B cell (primary cell): ENCODE measurements around the gene ZACN.

ENCODE experiments used
- CTCF ChIP-seq: fragments of 200-600 bp; IDR thresholded peaks from one replicate; pipeline ENCODE4 v1.8.0; 2022; ENCODE audit warnings: antibody characterized with exemption, mild to moderate bottlenecking
- EZH2 ChIP-seq: IDR thresholded peaks from 2 replicates; pipeline ENCODE4 v1.6.1; 2012; ENCODE audit warnings: borderline replicate concordance, low read depth, mild to moderate bottlenecking, moderate library complexity, low read length; ENCODE audit not compliant: insufficient read depth, poor library complexity, severe bottlenecking

GRCh38 chr17:76071531-76072147 lies 7.3 kb upstream of the ZACN start:
- TF ChIP-seq CTCF (no peak), EZH2 (no peak)
